Measurements from ENCODE around the gene INTS1.

GRCh38 chr7:1510780-1511154 lies 6.6 kb upstream of the INTS1 start:
- TF ChIP-seq POLR2AphosphoS5 (IDR thresholded peaks at IDR 0.05) (no peak), POLR2A (IDR thresholded peaks at IDR 0.05) (no peak)

All from transverse colon (tissue), 3 donors.